Fibroblast of lung (primary cell): ENCODE measurements around the gene PCDH7. TPM values are rescaled to one million over a fixed set of nuclear protein-coding genes. Genes with fewer than 3 reads are reported as not detected.

Experiments used
- DNase-seq, 2 donors: peaks; one replicate each; pipeline versions ENCODE4 v3.0.0 to v3.0.0-alpha.2; 2010; ENCODE audit warnings: low read depth in 2 of 2
- H2AFZ ChIP-seq: 2 replicates; pipeline ENCODE4 v1.5.1; 2012; ENCODE audit warnings: low read length, control low read depth, inconsistent platforms
- H3K27ac ChIP-seq: 2 replicates; pipeline ENCODE4 v1.5.1; 2011; ENCODE audit warnings: low read length, control low read depth; ENCODE audit not compliant: insufficient read depth
- H3K27me3 ChIP-seq: 2 replicates; pipeline ENCODE4 v1.5.1; 2011; ENCODE audit warnings: mild to moderate bottlenecking, low read length; ENCODE audit not compliant: control insufficient read depth, insufficient read depth
- H3K36me3 ChIP-seq: 2 replicates; pipeline ENCODE4 v1.5.1; 2011; ENCODE audit warnings: low read length; ENCODE audit not compliant: control insufficient read depth, insufficient read depth
- H3K4me1 ChIP-seq: 2 replicates; pipeline ENCODE4 v1.5.1; 2011; ENCODE audit warnings: low read length; ENCODE audit not compliant: control insufficient read depth, insufficient read depth; ENCODE audit errors: extremely low read depth
- H3K4me2 ChIP-seq: 2 replicates; pipeline ENCODE4 v1.5.1; 2011; ENCODE audit warnings: low read length, control low read depth; ENCODE audit not compliant: insufficient read depth; ENCODE audit errors: extremely low read depth
- H3K4me3 ChIP-seq, 4 experiments: fragments of 200-600 bp in 1 of 4; sonication (generic) in 1 of 4; replicated peaks in 1 of 4; 2 replicates each; pipeline ENCODE4 v1.5.1; 2011 to 2016; ENCODE audit warnings: low read length in 4 of 4, low read depth in 3 of 4, mild to moderate bottlenecking in 3 of 4, control low read depth in 2 of 4, inconsistent platforms in 1 of 4, mixed read lengths in 1 of 4; ENCODE audit not compliant: insufficient read depth in 1 of 4; ENCODE audit errors: control extremely low read depth in 1 of 4
- H3K79me2 ChIP-seq: 2 replicates; pipeline ENCODE4 v1.5.1; 2012; ENCODE audit warnings: mild to moderate bottlenecking, low read length, inconsistent platforms; ENCODE audit not compliant: control insufficient read depth, insufficient read depth
- H3K9ac ChIP-seq: 2 replicates; pipeline ENCODE4 v1.5.1; 2011; ENCODE audit warnings: mild to moderate bottlenecking, low read length, control low read depth; ENCODE audit not compliant: insufficient read depth
- H3K9me3 ChIP-seq: 2 replicates; pipeline ENCODE4 v1.5.1; 2012; ENCODE audit warnings: low read depth, low read length; ENCODE audit not compliant: control insufficient read depth, insufficient read depth
- H4K20me1 ChIP-seq: 2 replicates; pipeline ENCODE4 v1.5.1; 2011; ENCODE audit warnings: low read length; ENCODE audit not compliant: control insufficient read depth, insufficient read depth; ENCODE audit errors: extremely low read depth
- EZH2 ChIP-seq: IDR thresholded peaks from 2 replicates; pipeline ENCODE4 v1.5.1; 2012; ENCODE audit warnings: low read length, control low read depth, mild to moderate bottlenecking; ENCODE audit errors: missing control alignments
- polyA plus RNA-seq, 2 donors: library from polyadenylated mRNA; depleted of rRNA in 1 of 2; stranded (reverse) in 1 of 2; unstranded in 1 of 2; fragments of >200 nt; gene quantifications; 2 replicates each; pipeline ENCODE4 v1.2.1, GENCODE V29; 2011 to 2012; ENCODE audit warnings: missing spikeins in 1 of 2
- total RNA-seq: library from RNA; depleted of rRNA; stranded (reverse); fragments of >200 nt; gene quantifications from 2 replicates; pipeline ENCODE4 v1.2.1, GENCODE V29; 2014
- TF ChIP-seq, protein P1 (sequence below), 2 donors: IDR thresholded peaks in 1 of 2; conservative IDR thresholded peaks in 1 of 2; 1 replicate in 1 of 2; 2 replicates in 1 of 2; pipeline ENCODE4 v1.5.1; 2011 to 2012; ENCODE audit warnings: low read length in 2 of 2, control low read depth in 1 of 2, inconsistent platforms in 1 of 2, low read depth in 1 of 2, mild to moderate bottlenecking in 1 of 2

The PCDH7 gene
- total and polyA plus RNA-seq, 2 donors (not counting 1 experiment from before 2014, with no cell fraction given) = 2.3 to 21.4 TPM

DNA sequence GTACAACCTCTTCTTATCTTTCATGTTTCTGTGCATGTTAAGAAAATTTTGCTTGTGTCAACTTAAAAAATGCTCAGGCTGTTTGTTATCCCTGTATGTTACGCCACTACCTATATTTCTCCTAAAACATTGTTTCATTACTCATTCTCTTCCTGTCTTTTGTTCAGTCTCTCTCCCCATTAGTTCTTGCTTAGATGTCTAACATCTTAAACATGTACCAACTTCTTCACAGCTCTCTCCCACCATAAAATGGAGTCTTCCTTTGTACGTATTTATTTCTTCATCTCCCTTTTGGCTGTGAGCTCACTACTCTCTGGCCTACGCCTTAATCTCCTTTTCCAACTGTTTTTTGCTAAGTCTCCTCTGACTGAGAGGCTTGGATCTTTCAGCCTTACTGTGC lies 36.4 kb downstream of the PCDH7 start:
- Histone ChIP-seq H3K4me3 (no peak overlapping the region), H3K79me2 (no peaks in the 10 kb centered on the region), H3K36me3 (no peaks in the 10 kb centered on the region), H3K27me3 (no peaks in the 10 kb centered on the region), H3K9me3 (no peaks in the 10 kb centered on the region), H3K4me2 (no peak overlapping the region), H3K9ac (no peak overlapping the region), H3K27ac (peak overlapping the region; percentile 64), H4K20me1 (no peaks in the 10 kb centered on the region), H2AFZ (no peak overlapping the region), H3K4me1 (peaks cover 7% of the 10 kb centered on the region)
- DNase-seq = no peak
- TF ChIP-seq EZH2 = no peak
- TF ChIP-seq, protein P1, sequence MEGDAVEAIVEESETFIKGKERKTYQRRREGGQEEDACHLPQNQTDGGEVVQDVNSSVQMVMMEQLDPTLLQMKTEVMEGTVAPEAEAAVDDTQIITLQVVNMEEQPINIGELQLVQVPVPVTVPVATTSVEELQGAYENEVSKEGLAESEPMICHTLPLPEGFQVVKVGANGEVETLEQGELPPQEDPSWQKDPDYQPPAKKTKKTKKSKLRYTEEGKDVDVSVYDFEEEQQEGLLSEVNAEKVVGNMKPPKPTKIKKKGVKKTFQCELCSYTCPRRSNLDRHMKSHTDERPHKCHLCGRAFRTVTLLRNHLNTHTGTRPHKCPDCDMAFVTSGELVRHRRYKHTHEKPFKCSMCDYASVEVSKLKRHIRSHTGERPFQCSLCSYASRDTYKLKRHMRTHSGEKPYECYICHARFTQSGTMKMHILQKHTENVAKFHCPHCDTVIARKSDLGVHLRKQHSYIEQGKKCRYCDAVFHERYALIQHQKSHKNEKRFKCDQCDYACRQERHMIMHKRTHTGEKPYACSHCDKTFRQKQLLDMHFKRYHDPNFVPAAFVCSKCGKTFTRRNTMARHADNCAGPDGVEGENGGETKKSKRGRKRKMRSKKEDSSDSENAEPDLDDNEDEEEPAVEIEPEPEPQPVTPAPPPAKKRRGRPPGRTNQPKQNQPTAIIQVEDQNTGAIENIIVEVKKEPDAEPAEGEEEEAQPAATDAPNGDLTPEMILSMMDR (conservative IDR thresholded peaks at IDR 0.05 in 1 of 2, IDR thresholded peaks at IDR 0.05 in 1 of 2; ENCODE audit: low read depth in 1 of 2, low read length in 2 of 2) = no peak

DNA sequence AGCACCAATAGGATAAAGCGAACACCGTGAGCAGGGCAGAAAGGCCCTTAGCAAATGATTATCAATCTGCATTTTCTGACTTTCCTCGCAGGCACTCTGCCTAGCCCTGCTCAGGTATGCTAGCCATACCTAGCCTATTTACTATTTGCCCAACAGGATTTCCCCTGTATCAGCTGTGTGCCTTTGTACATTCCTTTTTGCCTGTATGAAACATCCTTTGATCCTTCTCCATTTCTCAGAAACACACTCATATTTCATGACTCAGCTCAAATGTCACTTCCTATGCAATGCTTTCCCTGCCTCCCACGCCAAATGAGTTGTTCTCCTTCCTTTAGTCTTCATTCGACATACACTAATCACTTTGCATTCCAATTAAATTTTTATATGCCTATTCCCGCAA lies 37.2 kb downstream of the PCDH7 start:
- DNase-seq = peak; percentile 76 to 98
- H2AFZ ChIP-seq = no peak overlapping the region
- H3K4me2 ChIP-seq = no peak overlapping the region
- peak overlapping the region; percentile 64 for H3K27ac ChIP-seq
- H3K4me1 ChIP-seq = peaks cover 7% of the 10 kb centered on the region
- TF ChIP-seq, protein P1 (conservative IDR thresholded peaks at IDR 0.05 in 1 of 2, IDR thresholded peaks at IDR 0.05 in 1 of 2; ENCODE audit: low read depth in 1 of 2, low read length in 2 of 2) = no peak
- no peak for TF ChIP-seq EZH2
- H4K20me1 ChIP-seq = no peaks in the 10 kb centered on the region
- H3K9me3 ChIP-seq = no peaks in the 10 kb centered on the region
- H3K4me3 ChIP-seq = no peak overlapping the region
- no peaks in the 10 kb centered on the region for H3K36me3 ChIP-seq
- no peaks in the 10 kb centered on the region for H3K27me3 ChIP-seq
- no peak overlapping the region for H3K9ac ChIP-seq
- no peaks in the 10 kb centered on the region for H3K79me2 ChIP-seq

DNA sequence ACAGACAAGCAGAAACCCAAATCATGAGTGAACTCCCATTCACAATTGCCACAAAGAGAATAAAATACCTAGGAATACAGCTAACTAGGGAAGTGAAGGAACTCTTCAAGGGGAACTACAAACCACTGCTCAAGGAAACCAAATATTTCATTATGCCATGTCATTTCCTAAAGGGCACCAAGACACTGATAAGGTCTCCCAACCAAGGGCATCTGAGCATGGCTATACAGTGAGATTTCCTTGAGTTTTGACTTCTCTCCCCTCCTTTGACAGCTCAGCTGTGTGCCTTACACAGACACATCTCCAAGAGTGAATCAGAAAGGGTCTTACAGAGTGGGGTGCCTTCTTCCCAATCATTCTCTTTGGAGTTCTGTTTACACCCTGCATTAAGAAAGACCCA lies 40.4 kb downstream of the PCDH7 start:
- DNase-seq = no peak
- no peak overlapping the region for H3K4me3 ChIP-seq
- H2AFZ ChIP-seq = no peak overlapping the region
- peaks cover 9% of the 10 kb centered on the region for H3K4me1 ChIP-seq
- no peak overlapping the region for H3K4me2 ChIP-seq
- TF ChIP-seq, protein P1 (conservative IDR thresholded peaks at IDR 0.05 in 1 of 2, IDR thresholded peaks at IDR 0.05 in 1 of 2; ENCODE audit: low read depth in 1 of 2, low read length in 2 of 2) = no peak
- no peak for TF ChIP-seq EZH2
- H3K36me3 ChIP-seq = no peaks in the 10 kb centered on the region
- no peaks in the 10 kb centered on the region for H3K79me2 ChIP-seq
- no peak overlapping the region for H3K9ac ChIP-seq
- no peak overlapping the region for H3K27ac ChIP-seq
- no peaks in the 10 kb centered on the region for H3K27me3 ChIP-seq
- no peaks in the 10 kb centered on the region for H3K9me3 ChIP-seq
- no peaks in the 10 kb centered on the region for H4K20me1 ChIP-seq
